ENCODE data around the gene ZFYVE28. TPM values are rescaled to one million over a fixed set of nuclear protein-coding genes. Genes with fewer than 3 reads are reported as not detected.

Gene ZFYVE28
- polyA plus RNA-seq, 1 of the 3 experiments (the other 2 are of a cell fraction) = 3.2 TPM

DNA sequence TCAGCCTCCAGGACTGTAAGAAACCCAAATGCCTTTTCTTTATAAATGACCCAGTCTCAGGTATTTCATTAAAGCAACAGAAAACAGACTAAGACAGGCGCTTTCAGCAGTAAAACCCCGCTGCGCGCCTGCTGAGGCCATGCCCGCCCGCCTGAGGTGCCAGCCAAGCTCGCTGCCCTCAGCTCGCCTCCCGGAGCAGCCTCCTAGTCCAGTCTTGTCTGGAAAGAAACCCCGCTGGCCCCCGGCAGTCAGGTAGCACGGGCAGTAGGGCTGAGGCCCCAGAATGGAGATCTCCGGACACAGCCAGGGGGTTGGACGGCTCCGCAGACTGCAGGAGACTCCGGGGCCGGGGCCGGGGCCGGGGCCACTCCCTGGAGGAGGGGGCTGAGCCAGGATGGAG lies 31.7 kb downstream of the ZFYVE28 start:
- CTCF ChIA-PET = no interaction called here
- WGBS (ENCODE audit: low lambda C conversion rate) = 81% methylated on average over 14 of the region's 19 CpGs

DNA sequence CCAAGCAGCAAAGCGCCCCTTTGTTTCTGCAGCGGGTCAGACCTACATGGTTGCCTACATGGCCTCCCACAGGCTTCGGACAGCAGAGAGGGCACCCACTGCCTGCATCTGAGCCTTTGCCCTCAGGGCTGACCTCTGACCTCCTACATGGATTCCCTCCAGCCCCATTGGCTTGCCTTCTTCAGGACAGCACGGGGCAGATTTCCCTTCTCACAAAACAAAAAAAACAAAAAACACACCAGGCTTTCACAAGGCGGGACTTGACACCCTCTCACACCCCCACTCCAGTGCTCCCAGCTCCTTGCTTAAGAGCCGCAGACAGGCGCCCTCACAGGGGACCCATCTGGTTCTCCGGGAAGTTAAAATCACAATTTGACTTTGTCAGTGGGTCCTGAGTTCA lies 32.9 kb downstream of the ZFYVE28 start:
- Histone ChIP-seq H2AFZ (ENCODE audit: low read depth) (no peak overlapping the region), H3K4me1 (ENCODE audit: control insufficient read depth in 1 of 2, insufficient read depth in 2 of 2, low read depth in 1 of 2, low read length in 1 of 2) (peaks cover 0 to 17% of the 10 kb centered on the region in 2 experiments; a peak in 2 of 4 replicates), H3K27ac (ENCODE audit: low read depth in 2 of 2, low read length in 1 of 2) (no peak overlapping the region), H3K9me2 (no peaks in the 10 kb centered on the region), H3K9me3 (no peaks in the 10 kb centered on the region), H3K79me2 (ENCODE audit: insufficient read depth) (no peaks in the 10 kb centered on the region), H3F3A (replicated peaks; ENCODE audit: insufficient read depth) (no peaks in the 10 kb centered on the region), H3K27me3 (ENCODE audit: insufficient read depth) (no peaks in the 10 kb centered on the region), H3K9ac (no peak overlapping the region), H3K36me3 (replicated peaks in 1 of 2; ENCODE audit: control insufficient read depth in 1 of 2, insufficient read depth in 2 of 2, low read length in 1 of 2) (no peaks in the 10 kb centered on the region), H3K4me3 (ENCODE audit: low read depth in 2 of 2, low read length in 1 of 2) (no peak overlapping the region), H3K4me2 (no peak overlapping the region), H4K20me1 (ENCODE audit: insufficient read depth) (no peaks in the 10 kb centered on the region)
- POLR2A ChIA-PET = no interaction called here
- WGBS (ENCODE audit: low lambda C conversion rate) = 77% methylated on average over 7 of the region's 8 CpGs
- DNase-seq = no peak
- CTCF ChIA-PET = interaction anchor here (0.6 kb wide), 1 partner anchor 319 kb away, joined by 4 read pairs; no protein-coding TSS in a partner anchor
- TF ChIP-seq SMC3 (IDR thresholded peaks at IDR 0.05; ENCODE audit: low read depth, low read length) (no peak), YY1 (IDR thresholded peaks at IDR 0.05; ENCODE audit: low read depth) (no peak)
- TF ChIP-seq, protein P1, sequence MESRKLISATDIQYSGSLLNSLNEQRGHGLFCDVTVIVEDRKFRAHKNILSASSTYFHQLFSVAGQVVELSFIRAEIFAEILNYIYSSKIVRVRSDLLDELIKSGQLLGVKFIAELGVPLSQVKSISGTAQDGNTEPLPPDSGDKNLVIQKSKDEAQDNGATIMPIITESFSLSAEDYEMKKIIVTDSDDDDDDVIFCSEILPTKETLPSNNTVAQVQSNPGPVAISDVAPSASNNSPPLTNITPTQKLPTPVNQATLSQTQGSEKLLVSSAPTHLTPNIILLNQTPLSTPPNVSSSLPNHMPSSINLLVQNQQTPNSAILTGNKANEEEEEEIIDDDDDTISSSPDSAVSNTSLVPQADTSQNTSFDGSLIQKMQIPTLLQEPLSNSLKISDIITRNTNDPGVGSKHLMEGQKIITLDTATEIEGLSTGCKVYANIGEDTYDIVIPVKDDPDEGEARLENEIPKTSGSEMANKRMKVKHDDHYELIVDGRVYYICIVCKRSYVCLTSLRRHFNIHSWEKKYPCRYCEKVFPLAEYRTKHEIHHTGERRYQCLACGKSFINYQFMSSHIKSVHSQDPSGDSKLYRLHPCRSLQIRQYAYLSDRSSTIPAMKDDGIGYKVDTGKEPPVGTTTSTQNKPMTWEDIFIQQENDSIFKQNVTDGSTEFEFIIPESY (IDR thresholded peaks at IDR 0.05; ENCODE audit: borderline replicate concordance, low read depth) = no peak

More for the DNA sequence above, 31.7 kb downstream of the ZFYVE28 start:
- Histone ChIP-seq H3K9me3 (no peaks in the 10 kb centered on the region), H3K4me3 (ENCODE audit: low read depth in 2 of 2, low read length in 1 of 2) (no peak overlapping the region), H3F3A (replicated peaks; ENCODE audit: insufficient read depth) (no peaks in the 10 kb centered on the region), H3K4me1 (ENCODE audit: control insufficient read depth in 1 of 2, insufficient read depth in 2 of 2, low read depth in 1 of 2, low read length in 1 of 2) (peaks cover 0 to 27% of the 10 kb centered on the region in 2 experiments; a peak in 2 of 4 replicates), H3K79me2 (ENCODE audit: insufficient read depth) (no peaks in the 10 kb centered on the region), H3K27ac (ENCODE audit: low read depth in 2 of 2, low read length in 1 of 2) (no peak overlapping the region), H3K36me3 (replicated peaks in 1 of 2; ENCODE audit: control insufficient read depth in 1 of 2, insufficient read depth in 2 of 2, low read length in 1 of 2) (no peaks in the 10 kb centered on the region), H3K9me2 (no peaks in the 10 kb centered on the region), H3K27me3 (ENCODE audit: insufficient read depth) (no peaks in the 10 kb centered on the region), H3K9ac (no peak overlapping the region), H4K20me1 (ENCODE audit: insufficient read depth) (no peaks in the 10 kb centered on the region), H2AFZ (ENCODE audit: low read depth) (no peak overlapping the region), H3K4me2 (no peak overlapping the region)
- POLR2A ChIA-PET = no interaction called here
- no peak for DNase-seq
- TF ChIP-seq GABPA (IDR thresholded peaks at IDR 0.05; ENCODE audit: low read depth) (no peak), CHD2 (IDR thresholded peaks at IDR 0.05; ENCODE audit: low read length, partially characterized antibody) (no peak), FOXJ3 (CRISPR knock-in tag; IDR thresholded peaks at IDR 0.05) (no peak), EZH2phosphoT487 (IDR thresholded peaks at IDR 0.05; ENCODE audit: borderline replicate concordance, low read depth) (no peak), MXI1 (IDR thresholded peaks at IDR 0.05; ENCODE audit: low read depth, low read length) (no peak)
- TF ChIP-seq, protein P2, sequence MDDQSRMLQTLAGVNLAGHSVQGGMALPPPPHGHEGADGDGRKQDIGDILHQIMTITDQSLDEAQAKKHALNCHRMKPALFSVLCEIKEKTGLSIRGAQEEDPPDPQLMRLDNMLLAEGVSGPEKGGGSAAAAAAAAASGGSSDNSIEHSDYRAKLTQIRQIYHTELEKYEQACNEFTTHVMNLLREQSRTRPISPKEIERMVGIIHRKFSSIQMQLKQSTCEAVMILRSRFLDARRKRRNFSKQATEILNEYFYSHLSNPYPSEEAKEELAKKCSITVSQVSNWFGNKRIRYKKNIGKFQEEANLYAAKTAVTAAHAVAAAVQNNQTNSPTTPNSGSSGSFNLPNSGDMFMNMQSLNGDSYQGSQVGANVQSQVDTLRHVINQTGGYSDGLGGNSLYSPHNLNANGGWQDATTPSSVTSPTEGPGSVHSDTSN (IDR thresholded peaks at IDR 0.05) = no peak
- TF ChIP-seq, protein P1 (IDR thresholded peaks at IDR 0.05; ENCODE audit: borderline replicate concordance, low read depth) = no peak
- TF ChIP-seq, protein P3, sequence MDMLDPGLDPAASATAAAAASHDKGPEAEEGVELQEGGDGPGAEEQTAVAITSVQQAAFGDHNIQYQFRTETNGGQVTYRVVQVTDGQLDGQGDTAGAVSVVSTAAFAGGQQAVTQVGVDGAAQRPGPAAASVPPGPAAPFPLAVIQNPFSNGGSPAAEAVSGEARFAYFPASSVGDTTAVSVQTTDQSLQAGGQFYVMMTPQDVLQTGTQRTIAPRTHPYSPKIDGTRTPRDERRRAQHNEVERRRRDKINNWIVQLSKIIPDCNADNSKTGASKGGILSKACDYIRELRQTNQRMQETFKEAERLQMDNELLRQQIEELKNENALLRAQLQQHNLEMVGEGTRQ (IDR thresholded peaks at IDR 0.05; ENCODE audit: borderline replicate concordance, low read depth, low read length) = no peak

All from SK-N-SH (cell line).